Keratinocyte (primary cell): Measurements from ENCODE around the gene CDA. TPM values are rescaled to one million over a fixed set of nuclear protein-coding genes. Genes with fewer than 3 reads are reported as not detected.

Experiments used
- DNase-seq: peaks from one replicate; pipeline ENCODE4 v3.0.0-alpha.2; 2011; ENCODE audit warnings: low read depth, missing footprints, low spot score
- FAIRE-seq: peaks from 2 replicates; lab custom pipeline; 2011; peaks lifted over from hg19 to GRCh38; lab: Jason Lieb, UNC
- H2AFZ ChIP-seq: 2 replicates; pipeline ENCODE4 v1.6.0; 2012; ENCODE audit warnings: low read length, control low read depth, inconsistent platforms; ENCODE audit not compliant: control insufficient read depth
- H3K27ac ChIP-seq: 2 replicates; pipeline ENCODE4 v1.5.1; 2011; ENCODE audit warnings: low read length; ENCODE audit not compliant: control insufficient read depth, insufficient read depth
- H3K27me3 ChIP-seq: 3 replicates; pipeline ENCODE4 v1.6.0; 2011; ENCODE audit warnings: low read length; ENCODE audit not compliant: control insufficient read depth, insufficient read depth; ENCODE audit errors: extremely low read depth
- H3K36me3 ChIP-seq, 2 experiments: 2 replicates in 1 of 2; 3 replicates in 1 of 2; pipeline ENCODE4 v1.5.1; 2011; ENCODE audit warnings: low read length in 2 of 2, mild to moderate bottlenecking in 1 of 2; ENCODE audit not compliant: control insufficient read depth in 2 of 2, insufficient read depth in 2 of 2; ENCODE audit errors: extremely low read depth in 1 of 2
- H3K4me1 ChIP-seq: 3 replicates; pipeline ENCODE4 v1.5.1; 2011; ENCODE audit warnings: low read length; ENCODE audit not compliant: control insufficient read depth, insufficient read depth; ENCODE audit errors: extremely low read depth
- H3K4me2 ChIP-seq: 3 replicates; pipeline ENCODE4 v1.6.0; 2011; ENCODE audit warnings: low read depth, low read length; ENCODE audit not compliant: control insufficient read depth, insufficient read depth; ENCODE audit errors: extremely low read depth
- H3K4me3 ChIP-seq, 3 experiments: fragments of 200-600 bp in 1 of 3; sonication (generic) in 1 of 3; 2 replicates in 2 of 3; 3 replicates in 1 of 3; pipeline ENCODE4 v1.5.1; 2011 to 2016; ENCODE audit warnings: low read length in 3 of 3, mild to moderate bottlenecking in 3 of 3, control low read depth in 2 of 3, inconsistent platforms in 1 of 3, low read depth in 1 of 3, mixed read lengths in 1 of 3, mixed run types in 1 of 3, moderate library complexity in 1 of 3; ENCODE audit not compliant: control insufficient read depth in 2 of 3, insufficient read depth in 2 of 3; ENCODE audit errors: extremely low read depth in 1 of 3
- H3K79me2 ChIP-seq: 2 replicates; pipeline ENCODE4 v1.6.0; 2012; ENCODE audit warnings: low read length; ENCODE audit not compliant: control insufficient read depth, insufficient read depth
- H3K9ac ChIP-seq: 3 replicates; pipeline ENCODE4 v1.6.0; 2011; ENCODE audit warnings: low read length; ENCODE audit not compliant: control insufficient read depth, insufficient read depth; ENCODE audit errors: extremely low read depth
- H3K9me1 ChIP-seq: 3 replicates; pipeline ENCODE4 v1.6.0; 2011; ENCODE audit warnings: low read length; ENCODE audit not compliant: control insufficient read depth, insufficient read depth; ENCODE audit errors: extremely low read depth
- H3K9me3 ChIP-seq: 2 replicates; pipeline ENCODE4 v1.5.1; 2012; ENCODE audit warnings: low read depth, low read length; ENCODE audit not compliant: control insufficient read depth
- H4K20me1 ChIP-seq: 3 replicates; pipeline ENCODE4 v1.6.0; 2011; ENCODE audit warnings: low read length; ENCODE audit not compliant: control insufficient read depth, insufficient read depth; ENCODE audit errors: extremely low read depth
- CTCF ChIP-seq, 3 experiments: IDR thresholded peaks in 1 of 3; conservative IDR thresholded peaks in 1 of 3; optimal IDR thresholded peaks in 1 of 3; 2 replicates in 2 of 3; 3 replicates in 1 of 3; pipeline versions ENCODE3 to v1.5.1; 2011; ENCODE audit warnings: low read length in 3 of 3, mild to moderate bottlenecking in 3 of 3, moderate library complexity in 2 of 3, control low read depth in 1 of 3, inconsistent platforms in 1 of 3; ENCODE audit not compliant: insufficient read depth in 2 of 3; ENCODE audit errors: extremely low read depth in 1 of 3
- EZH2 ChIP-seq: IDR thresholded peaks from one replicate; pipeline ENCODE4 v1.6.1; 2012; ENCODE audit warnings: inconsistent platforms, mild to moderate bottlenecking, low read length, moderate library complexity
- dilution Hi-C: fragments of 300-500 bp; cut with MboI; formaldehyde crosslinking; loops from one replicate; pipeline ENCODE4 v1.7.0; 2020; ENCODE audit warnings: low sequenced_read_pairs; ENCODE audit not compliant: extremely low pct_ligation_motif_present
- polyA plus RNA-seq, 5 experiments: library from polyadenylated mRNA; depleted of rRNA in 3 of 5; stranded (reverse) in 3 of 5; stranded (forward) in 1 of 5; unstranded in 1 of 5; fragments of >200 nt; gene quantifications; 1 replicate in 1 of 5; 2 replicates in 3 of 5; 3 replicates in 1 of 5; pipeline versions ENCODE4 v1.2.1 to v1.2.3, GENCODE V29; 2011 to 2012; ENCODE audit warnings: missing spikeins in 2 of 5, low read depth in 1 of 5, low replicate concordance in 1 of 5

The CDA gene
- polyA plus RNA-seq, 1 donor (not counting 4 experiments of a cell fraction or from before 2014, with no cell fraction given): 44.9 TPM

- Histone ChIP-seq H3K4me2 (no peak overlapping the region), H3K36me3 (peaks cover 0 to 2% of the 10 kb centered on the region in 2 experiments), H3K4me1 (peaks cover 16% of the 10 kb centered on the region), H3K9me1 (no peaks in the 10 kb centered on the region), H4K20me1 (no peaks in the 10 kb centered on the region), H3K27ac (no peak overlapping the region), H3K27me3 (no peaks in the 10 kb centered on the region), H3K4me3 (no peak overlapping the region), H3K9ac (no peak overlapping the region), H2AFZ (no peak overlapping the region), H3K79me2 (peaks cover 29% of the 10 kb centered on the region), H3K9me3 (no peaks in the 10 kb centered on the region)
- dilution Hi-C loops: no loop called here
- no peak for DNase-seq
- no peak for FAIRE-seq
- no peak for TF ChIP-seq CTCF (optimal IDR thresholded peaks at IDR 0.05 in 1 of 3, IDR thresholded peaks at IDR 0.05 in 1 of 3, conservative IDR thresholded peaks at IDR 0.05 in 1 of 3; ENCODE audit: extremely low read depth in 1 of 3, insufficient read depth in 2 of 3, low read length in 3 of 3)
- no peak for TF ChIP-seq EZH2
These were observed 1.2 kb upstream of the CDA start for GRCh38 chr1:20587661-20588053.

- Histone ChIP-seq H3K4me2 (peak overlapping the region; percentile 98), H3K27ac (peak overlapping the region; percentile 53), H3K79me2 (peaks cover 37% of the 10 kb centered on the region), H4K20me1 (no peaks in the 10 kb centered on the region), H3K36me3 (peaks cover 4 to 5% of the 10 kb centered on the region in 2 experiments), H3K9me3 (no peaks in the 10 kb centered on the region), H3K9me1 (no peaks in the 10 kb centered on the region), H3K4me1 (peaks cover 16% of the 10 kb centered on the region), H3K9ac (peak overlapping the region; percentile 81), H2AFZ (peak overlapping the region; percentile 12), H3K27me3 (no peaks in the 10 kb centered on the region), H3K4me3 (peak overlapping the region; percentile 62 to 83 (median 75))
- dilution Hi-C loops: no loop called here
- FAIRE-seq (peak; percentile 51), DNase-seq (no peak)
- TF ChIP-seq EZH2: no peak
- TF ChIP-seq CTCF (optimal IDR thresholded peaks at IDR 0.05 in 1 of 3, IDR thresholded peaks at IDR 0.05 in 1 of 3, conservative IDR thresholded peaks at IDR 0.05 in 1 of 3; ENCODE audit: extremely low read depth in 1 of 3, insufficient read depth in 2 of 3, low read length in 3 of 3): no peak
These were observed 708 bp downstream of the CDA start for GRCh38 chr1:20589331-20590278.
